Karpas-422 (cell line): ENCODE measurements around the gene MRPS2. TPM values are rescaled to one million over a fixed set of nuclear protein-coding genes. Genes with fewer than 3 reads are reported as not detected.

Experiments
- DNase-seq: peaks from one replicate; pipeline ENCODE4 v3.0.0-alpha.2; 2015
- H2AFZ ChIP-seq: fragments of 200-600 bp; sonication (generic); 2 replicates; pipeline ENCODE4 v1.6.1; 2014; ENCODE audit warnings: antibody characterized with exemption, low read length, mixed read lengths
- H3K27ac ChIP-seq: fragments of 200-600 bp; sonication (generic); 2 replicates; pipeline ENCODE4 v1.5.1; 2014; ENCODE audit warnings: mild to moderate bottlenecking, low read length, moderate library complexity
- H3K27me3 ChIP-seq: fragments of 200-600 bp; sonication (generic); 2 replicates; pipeline ENCODE4 v1.6.1; 2014; ENCODE audit warnings: low read length, mixed read lengths
- H3K36me3 ChIP-seq: fragments of 200-600 bp; sonication (generic); 2 replicates; pipeline ENCODE4 v1.6.1; 2014; ENCODE audit warnings: low read length, mixed read lengths; ENCODE audit not compliant: insufficient read depth
- H3K4me1 ChIP-seq: fragments of 200-600 bp; sonication (generic); 2 replicates; pipeline ENCODE4 v1.6.1; 2014; ENCODE audit warnings: mild to moderate bottlenecking, low read length, mixed read lengths
- H3K4me2 ChIP-seq: fragments of 200-600 bp; sonication (generic); 2 replicates; pipeline ENCODE4 v1.6.1; 2014; ENCODE audit warnings: low read length, low read depth, mild to moderate bottlenecking; ENCODE audit not compliant: poor library complexity, severe bottlenecking
- H3K4me3 ChIP-seq: fragments of 200-600 bp; sonication (generic); 2 replicates; pipeline ENCODE4 v1.5.1; 2014; ENCODE audit warnings: mild to moderate bottlenecking, antibody characterized with exemption, low read length, mixed read lengths
- H3K79me2 ChIP-seq: fragments of 200-600 bp; sonication (generic); 2 replicates; pipeline ENCODE4 v1.6.1; 2014; ENCODE audit warnings: mild to moderate bottlenecking, low read length, mixed read lengths
- H3K9ac ChIP-seq: fragments of 200-600 bp; sonication (generic); 2 replicates; pipeline ENCODE4 v1.6.0; 2014; ENCODE audit warnings: low read length
- H3K9me2 ChIP-seq: fragments of 200-600 bp; sonication (generic), shearing (Covaris generic); replicated peaks from 2 replicates; pipeline ENCODE4 v1.6.0; 2014; ENCODE audit warnings: mild to moderate bottlenecking, low read length, moderate library complexity; ENCODE audit not compliant: insufficient read depth
- H3K9me3 ChIP-seq: fragments of 300-700, 200-600 bp; sonication (generic); 2 replicates; pipeline ENCODE4 v1.6.1; 2014; ENCODE audit warnings: low read length, mixed read lengths
- H4K20me1 ChIP-seq: fragments of 200-600 bp; sonication (generic); 2 replicates; pipeline ENCODE4 v1.6.1; 2014; ENCODE audit warnings: mild to moderate bottlenecking, antibody characterized with exemption, low read length, low read depth; ENCODE audit not compliant: insufficient read depth
- total RNA-seq: library from RNA; depleted of rRNA; stranded (reverse); fragments of >200 nt; shearing (Covaris generic); gene quantifications from 2 replicates; pipeline ENCODE4 v1.2.3, GENCODE V29; 2014; ENCODE audit warnings: low replicate concordance

Gene MRPS2
- total RNA-seq, 1 experiment from 2014 or later = 47.9 TPM

DNA sequence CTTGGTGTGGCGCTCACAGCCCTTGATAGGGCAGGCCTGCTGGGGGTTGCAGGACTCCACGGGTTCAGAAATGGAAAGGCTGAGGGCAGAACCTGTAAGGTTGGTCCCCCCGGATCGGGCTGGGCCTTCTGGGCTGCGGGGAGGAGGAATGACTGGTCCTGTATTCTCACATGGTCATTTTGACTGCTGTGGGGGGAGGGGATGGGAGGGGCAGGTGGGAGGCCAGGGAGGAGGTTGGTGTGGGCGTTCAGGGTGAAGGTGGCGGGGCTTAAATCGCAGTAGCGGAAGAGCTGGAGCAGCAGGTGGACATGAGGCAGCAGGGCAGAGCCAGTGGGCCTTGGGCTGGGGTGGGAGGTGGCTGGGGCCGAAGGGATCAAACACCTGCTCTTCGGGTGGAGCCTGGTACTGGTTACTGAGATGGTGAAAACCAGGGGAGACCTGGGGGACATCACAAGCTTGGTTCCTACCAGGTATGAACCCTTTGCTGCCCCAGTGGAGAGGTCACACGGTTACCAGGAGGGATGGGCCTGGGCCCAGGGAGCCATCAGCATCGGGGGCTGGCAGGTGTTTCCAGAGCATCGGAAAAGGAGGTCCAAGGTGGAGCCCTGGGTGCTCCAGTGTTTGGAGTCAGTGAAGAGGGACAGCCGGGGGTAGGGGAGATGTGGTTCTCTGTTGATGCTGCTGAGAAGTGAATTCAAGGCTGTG is 1.8 kb downstream of the MRPS2 start:
- H3K79me2 ChIP-seq = peaks cover 22% of the 10 kb centered on the region
- peaks cover 36% of the 10 kb centered on the region for H4K20me1 ChIP-seq
- H3K4me1 ChIP-seq = peaks cover 23% of the 10 kb centered on the region
- H3K9ac ChIP-seq = peak overlapping the region; percentile 99
- H3K4me2 ChIP-seq = peak overlapping the region; percentile 98
- no peak overlapping the region for H2AFZ ChIP-seq
- H3K9me3 ChIP-seq = no peaks in the 10 kb centered on the region
- H3K36me3 ChIP-seq = peaks cover 8% of the 10 kb centered on the region
- no peak for DNase-seq
- H3K9me2 ChIP-seq = no peaks in the 10 kb centered on the region
- peak overlapping the region; percentile 98 for H3K4me3 ChIP-seq
- no peaks in the 10 kb centered on the region for H3K27me3 ChIP-seq
- no peak overlapping the region for H3K27ac ChIP-seq

DNA sequence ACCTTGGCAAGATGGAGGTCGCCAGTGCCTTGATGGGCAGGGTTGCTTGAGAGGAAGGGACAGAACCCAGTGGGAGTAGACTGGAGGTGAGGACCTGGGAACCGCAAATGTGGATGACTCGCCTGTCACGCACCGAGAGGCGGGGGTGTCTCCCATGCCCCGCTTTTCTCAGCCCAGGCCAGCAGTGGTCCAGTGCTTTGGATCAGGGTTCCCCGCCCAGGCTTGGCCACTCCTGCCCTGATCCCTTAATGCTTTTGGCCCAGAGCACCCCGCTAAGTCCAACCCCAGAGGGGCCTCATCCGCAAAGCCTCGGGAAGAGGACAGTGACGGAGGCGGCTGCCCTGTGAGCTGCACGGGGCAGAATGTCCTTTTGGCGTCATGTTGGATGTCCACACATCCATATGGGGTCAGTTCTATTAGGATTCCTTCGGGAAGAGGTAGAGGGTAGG is 2.4 kb downstream of the MRPS2 start:
- H3K4me2 ChIP-seq = no peak overlapping the region
- H3K4me1 ChIP-seq = peaks cover 23% of the 10 kb centered on the region
- H3K27me3 ChIP-seq = no peaks in the 10 kb centered on the region
- H3K36me3 ChIP-seq = peaks cover 8% of the 10 kb centered on the region
- peaks cover 22% of the 10 kb centered on the region for H3K79me2 ChIP-seq
- peaks cover 36% of the 10 kb centered on the region for H4K20me1 ChIP-seq
- no peak overlapping the region for H3K27ac ChIP-seq
- no peaks in the 10 kb centered on the region for H3K9me2 ChIP-seq
- H2AFZ ChIP-seq = no peak overlapping the region
- H3K9ac ChIP-seq = no peak overlapping the region
- no peak overlapping the region for H3K4me3 ChIP-seq
- no peak for DNase-seq
- H3K9me3 ChIP-seq = no peaks in the 10 kb centered on the region; the same call in 1 of the 2 replicates

DNA sequence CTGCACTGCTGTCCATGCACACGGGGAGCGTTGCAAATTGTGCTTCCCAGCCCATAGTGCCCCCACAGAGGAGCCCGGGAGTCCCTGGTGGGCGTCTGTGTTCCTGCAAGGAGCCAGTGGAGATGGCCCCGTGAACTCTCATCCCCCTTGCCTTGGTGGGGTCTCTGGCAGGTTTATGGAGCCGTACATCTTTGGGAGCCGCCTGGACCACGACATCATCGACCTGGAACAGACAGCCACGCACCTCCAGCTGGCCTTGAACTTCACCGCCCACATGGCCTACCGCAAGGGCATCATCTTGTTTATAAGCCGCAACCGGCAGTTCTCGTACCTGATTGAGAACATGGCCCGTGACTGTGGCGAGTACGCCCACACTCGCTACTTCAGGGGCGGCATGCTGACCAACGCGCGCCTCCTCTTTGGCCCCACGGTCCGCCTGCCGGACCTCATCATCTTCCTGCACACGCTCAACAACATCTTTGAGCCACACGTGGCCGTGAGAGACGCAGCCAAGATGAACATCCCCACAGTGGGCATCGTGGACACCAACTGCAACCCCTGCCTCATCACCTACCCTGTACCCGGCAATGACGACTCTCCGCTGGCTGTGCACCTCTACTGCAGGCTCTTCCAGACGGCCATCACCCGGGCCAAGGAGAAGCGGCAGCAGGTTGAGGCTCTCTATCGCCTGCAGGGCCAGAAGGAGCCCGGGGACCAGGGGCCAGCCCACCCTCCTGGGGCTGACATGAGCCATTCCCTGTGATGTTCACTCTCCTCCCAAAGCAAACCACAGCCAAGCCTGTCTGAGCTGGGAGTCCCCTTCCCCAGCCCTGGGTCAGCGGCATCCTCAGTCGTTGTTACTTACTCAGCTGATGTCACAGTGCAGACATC is 3.1 kb downstream of the MRPS2 start:
- no peak overlapping the region for H2AFZ ChIP-seq
- no peak overlapping the region for H3K4me2 ChIP-seq
- H3K9me2 ChIP-seq = no peaks in the 10 kb centered on the region
- no peak overlapping the region for H3K4me3 ChIP-seq
- peaks cover 23% of the 10 kb centered on the region for H3K4me1 ChIP-seq
- peaks cover under 1% of the 10 kb centered on the region; the same call in 1 of the 2 replicates for H3K9me3 ChIP-seq
- DNase-seq = no peak
- no peak overlapping the region for H3K27ac ChIP-seq
- peaks cover 8% of the 10 kb centered on the region for H3K36me3 ChIP-seq
- H3K79me2 ChIP-seq = peaks cover 22% of the 10 kb centered on the region
- H3K27me3 ChIP-seq = no peaks in the 10 kb centered on the region
- H4K20me1 ChIP-seq = peaks cover 36% of the 10 kb centered on the region
- no peak overlapping the region for H3K9ac ChIP-seq

DNA sequence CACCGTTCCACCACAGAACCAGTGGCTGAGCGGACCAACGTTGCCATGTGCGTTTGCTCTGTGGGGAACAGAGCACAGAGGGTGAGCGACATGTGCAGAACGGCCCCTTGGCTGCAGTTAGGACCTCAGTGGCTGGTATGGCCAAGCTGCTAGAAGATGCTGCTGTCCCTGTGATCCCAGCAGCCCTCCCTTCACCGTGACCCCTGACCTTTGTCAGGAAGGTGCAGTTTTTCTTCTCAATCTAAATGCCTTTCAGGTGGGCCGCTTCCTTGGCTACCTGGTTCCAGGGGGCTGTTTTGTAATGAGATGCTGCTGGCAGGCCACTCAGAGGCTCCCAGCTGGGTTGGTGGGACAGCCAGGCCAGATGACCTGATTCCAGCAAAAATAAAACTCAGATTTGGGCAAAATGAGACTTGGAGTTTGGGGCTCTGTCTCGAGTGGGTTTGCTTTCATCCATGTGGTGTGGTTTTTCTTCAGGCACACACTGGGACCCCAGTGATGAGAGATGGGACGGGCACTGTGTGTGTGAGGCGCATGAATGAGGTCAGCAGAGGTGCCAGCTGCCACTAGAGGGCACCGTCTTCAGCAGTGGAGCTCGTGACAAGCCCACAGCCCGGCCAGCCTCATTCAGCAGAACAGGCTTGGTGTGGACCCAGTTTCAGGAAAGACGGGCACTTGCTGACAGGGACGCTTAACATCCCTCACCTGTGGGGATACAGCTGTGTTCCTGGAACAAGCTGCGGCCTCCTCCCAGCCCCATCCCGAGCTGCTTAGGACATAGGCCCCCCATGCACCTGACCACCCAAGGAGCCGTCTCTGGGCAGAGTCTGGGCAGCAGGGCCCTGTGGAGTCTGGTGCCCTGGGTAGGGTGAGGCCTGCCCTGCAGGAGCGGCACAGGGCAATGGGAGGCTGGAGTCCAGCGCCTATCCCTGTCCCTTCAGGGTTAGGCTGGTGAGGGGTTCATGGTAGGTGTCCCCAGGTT is 4.1 kb downstream of the MRPS2 start:
- H2AFZ ChIP-seq = no peak overlapping the region
- H3K9me2 ChIP-seq = no peaks in the 10 kb centered on the region
- no peak overlapping the region for H3K27ac ChIP-seq
- H3K36me3 ChIP-seq = peaks cover 8% of the 10 kb centered on the region
- H3K9me3 ChIP-seq = peaks cover 10% of the 10 kb centered on the region
- peaks cover 22% of the 10 kb centered on the region for H3K79me2 ChIP-seq
- no peak overlapping the region for H3K9ac ChIP-seq
- no peak overlapping the region for H3K4me2 ChIP-seq
- peaks cover 36% of the 10 kb centered on the region for H4K20me1 ChIP-seq
- DNase-seq = peak; percentile 78
- no peaks in the 10 kb centered on the region for H3K27me3 ChIP-seq
- H3K4me1 ChIP-seq = peaks cover 18% of the 10 kb centered on the region
- no peak overlapping the region for H3K4me3 ChIP-seq

DNA sequence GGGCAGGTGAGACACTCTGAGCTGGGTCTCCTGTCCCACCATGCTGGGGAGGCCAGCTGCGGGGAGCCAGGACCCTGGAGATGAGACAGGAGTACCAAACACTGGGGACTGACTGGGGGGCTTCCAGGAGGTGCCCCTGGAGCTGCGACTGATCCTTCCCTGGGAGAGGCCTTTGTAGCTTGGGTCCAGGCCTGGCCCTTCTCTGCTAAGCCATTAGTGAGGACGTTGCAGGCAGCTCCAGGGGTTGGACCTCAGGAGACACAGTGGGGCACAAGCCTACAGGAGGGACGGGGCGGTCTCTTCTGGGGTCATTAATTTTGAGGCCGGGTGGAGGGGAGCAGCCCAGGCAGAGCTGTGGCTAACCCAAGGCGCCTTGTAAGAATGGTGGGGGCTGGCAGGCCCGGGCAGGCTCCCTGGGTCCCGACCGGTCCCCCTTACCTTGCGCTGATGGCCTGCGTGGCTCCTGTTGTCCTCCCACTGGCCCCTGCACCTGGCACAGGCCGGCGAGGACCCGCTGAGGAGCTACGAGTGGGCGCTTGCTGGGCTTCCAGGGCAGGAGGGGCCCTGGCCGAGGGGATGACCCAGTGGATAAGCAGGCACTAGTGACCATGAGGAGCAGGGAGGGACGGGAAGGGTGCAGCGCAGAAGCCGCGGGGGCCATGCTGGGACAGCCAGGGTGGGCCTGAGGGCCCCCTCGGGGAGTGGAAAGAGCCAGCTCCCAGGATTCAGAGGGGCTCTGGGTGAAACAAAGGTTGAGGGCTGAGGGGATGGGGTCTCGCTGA is 5.1 kb downstream of the MRPS2 start:
- no peak for DNase-seq
- no peak overlapping the region for H2AFZ ChIP-seq
- no peaks in the 10 kb centered on the region for H3K9me2 ChIP-seq
- H3K4me2 ChIP-seq = no peak overlapping the region
- H3K4me3 ChIP-seq = no peak overlapping the region
- peaks cover 8% of the 10 kb centered on the region for H3K36me3 ChIP-seq
- H3K4me1 ChIP-seq = peaks cover 10% of the 10 kb centered on the region
- peaks cover 36% of the 10 kb centered on the region for H4K20me1 ChIP-seq
- H3K9me3 ChIP-seq = peaks cover 11% of the 10 kb centered on the region
- no peaks in the 10 kb centered on the region for H3K27me3 ChIP-seq
- no peak overlapping the region for H3K9ac ChIP-seq
- no peak overlapping the region for H3K27ac ChIP-seq
- H3K79me2 ChIP-seq = peaks cover 21% of the 10 kb centered on the region

DNA sequence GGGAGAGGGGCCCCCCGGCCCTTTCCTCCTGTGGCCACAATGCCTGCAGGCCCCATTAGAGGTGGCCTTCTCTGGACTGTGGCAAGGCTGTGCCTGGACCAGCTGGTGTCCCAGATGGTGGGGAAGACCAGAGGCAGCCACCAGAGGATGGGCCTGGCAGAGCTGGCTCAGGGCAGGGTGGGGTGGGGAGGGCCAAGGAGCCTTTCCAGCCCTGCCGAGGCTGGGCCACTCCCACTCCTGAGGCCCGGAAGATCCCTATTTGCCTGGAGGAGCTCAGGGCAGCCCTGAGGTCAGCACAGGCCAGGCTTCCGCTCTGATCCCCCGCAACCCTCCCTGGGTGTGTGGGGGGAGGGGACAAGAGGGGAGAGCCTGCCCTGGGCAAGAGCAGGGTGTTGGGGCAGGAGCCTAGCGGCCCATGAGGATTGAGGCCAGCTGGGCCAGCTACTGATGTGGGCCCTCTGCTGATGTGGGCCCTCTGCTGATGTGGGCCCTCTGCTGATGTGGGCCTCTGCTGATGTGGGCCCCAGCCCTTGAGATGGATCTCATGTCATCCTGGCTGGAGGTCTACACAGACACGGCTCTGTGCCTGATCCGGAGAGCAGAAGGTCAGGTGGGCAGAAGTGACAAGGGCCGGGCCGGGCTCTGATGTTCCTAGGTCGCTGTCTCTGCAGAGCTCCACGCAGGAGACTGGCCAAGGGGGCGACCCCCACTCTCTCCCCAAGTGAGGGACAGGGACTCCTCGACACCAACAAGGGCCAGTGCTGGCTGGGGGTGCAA is 6.0 kb downstream of the MRPS2 start:
- Histone ChIP-seq H3K9ac (no peak overlapping the region), H3K4me2 (no peak overlapping the region), H3K9me2 (no peaks in the 10 kb centered on the region), H3K27ac (no peak overlapping the region), H3K79me2 (peaks cover 12% of the 10 kb centered on the region), H3K36me3 (peaks cover 8% of the 10 kb centered on the region), H3K4me1 (peaks cover 7% of the 10 kb centered on the region), H3K4me3 (no peak overlapping the region), H3K27me3 (no peaks in the 10 kb centered on the region), H3K9me3 (peaks cover 11% of the 10 kb centered on the region), H4K20me1 (peaks cover 31% of the 10 kb centered on the region), H2AFZ (no peak overlapping the region)
- DNase-seq = no peak
